HUES6 (cell line): ENCODE measurements around the gene NUAK1.

ENCODE experiments used
- H3K27ac ChIP-seq: 2 replicates; pipeline ENCODE4 v1.7.0; 2013; ENCODE audit warnings: low read depth, mild to moderate bottlenecking, low read length, inconsistent platforms
- H3K27me3 ChIP-seq: 2 replicates; pipeline ENCODE4 v1.6.1; 2013; ENCODE audit warnings: low read length; ENCODE audit not compliant: control insufficient read depth, insufficient read depth
- H3K36me3 ChIP-seq: 2 replicates; pipeline ENCODE4 v1.6.1; 2013; ENCODE audit warnings: low read length; ENCODE audit not compliant: control insufficient read depth, insufficient read depth
- H3K4me1 ChIP-seq: 2 replicates; pipeline ENCODE4 v1.6.1; 2013; ENCODE audit warnings: low read length; ENCODE audit not compliant: control insufficient read depth, insufficient read depth
- H3K4me3 ChIP-seq: 2 replicates; pipeline ENCODE4 v1.5.1; 2013; ENCODE audit warnings: low read depth, low read length
- H3K9ac ChIP-seq: one replicate; pipeline ENCODE4 v1.6.1; 2013; ENCODE audit warnings: mild to moderate bottlenecking, low read length
- H3K9me3 ChIP-seq: 2 replicates; pipeline ENCODE4 v1.6.1; 2013; ENCODE audit warnings: low read depth, low read length; ENCODE audit not compliant: control insufficient read depth, insufficient read depth

Gene NUAK1

DNA sequence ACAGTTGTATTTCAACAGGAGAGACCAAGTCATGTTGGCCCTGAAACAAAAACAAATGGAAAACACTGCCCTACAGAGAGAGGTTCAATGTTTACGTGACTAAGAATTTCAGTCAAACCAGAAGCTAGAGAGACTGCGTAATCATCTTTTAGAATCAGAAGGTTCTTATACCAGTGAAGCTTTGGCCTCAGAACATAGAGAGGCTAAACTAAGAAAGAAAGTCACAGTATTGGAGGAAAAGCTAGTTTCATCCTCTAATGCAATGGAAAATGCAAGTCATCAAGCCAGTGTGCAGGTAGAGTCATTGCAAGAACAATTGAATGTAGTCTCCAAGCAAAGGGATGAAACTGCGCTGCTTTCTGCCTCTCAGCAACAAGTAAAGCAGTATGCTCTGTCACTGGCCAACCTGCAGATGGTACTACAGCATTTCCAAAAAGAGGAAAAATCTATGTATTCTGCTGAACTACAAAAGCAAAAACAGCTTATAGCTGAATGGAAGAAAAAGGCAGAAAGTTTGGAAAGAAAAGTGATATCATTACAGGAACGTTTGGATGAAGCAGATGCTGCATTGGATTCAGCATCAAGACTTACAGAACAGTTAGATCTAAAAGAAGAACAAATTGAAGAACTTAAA is 32.5 kb upstream of the NUAK1 start:
- Histone ChIP-seq H3K4me1 (no peaks in the 10 kb centered on the region), H3K27me3 (no peaks in the 10 kb centered on the region), H3K4me3 (no peak overlapping the region), H3K36me3 (no peaks in the 10 kb centered on the region), H3K27ac (no peak overlapping the region), H3K9ac (no peak overlapping the region), H3K9me3 (no peaks in the 10 kb centered on the region)

DNA sequence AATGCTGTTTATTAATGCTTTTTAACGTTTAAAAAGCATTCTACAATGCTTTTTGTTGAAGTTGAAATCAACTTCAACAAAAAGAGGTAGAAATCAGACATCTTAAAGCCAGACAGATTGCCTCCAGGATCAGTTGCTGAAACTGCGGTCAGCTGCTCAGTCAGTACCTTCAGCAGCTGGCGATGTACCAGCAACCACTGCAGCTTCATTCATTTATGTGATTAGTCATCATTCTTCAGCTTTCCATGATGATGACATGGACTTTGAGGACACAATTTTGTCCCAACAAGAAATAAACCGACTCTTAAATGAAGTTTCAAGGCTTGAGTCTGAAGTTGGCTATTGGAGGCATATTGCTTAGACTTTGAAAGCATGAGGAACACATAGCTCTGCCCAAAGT is 31.5 kb upstream of the NUAK1 start:
- Histone ChIP-seq H3K4me3 (no peak overlapping the region), H3K4me1 (no peaks in the 10 kb centered on the region), H3K9ac (no peak overlapping the region), H3K36me3 (no peaks in the 10 kb centered on the region), H3K27me3 (no peaks in the 10 kb centered on the region), H3K9me3 (no peaks in the 10 kb centered on the region), H3K27ac (no peak overlapping the region)

DNA sequence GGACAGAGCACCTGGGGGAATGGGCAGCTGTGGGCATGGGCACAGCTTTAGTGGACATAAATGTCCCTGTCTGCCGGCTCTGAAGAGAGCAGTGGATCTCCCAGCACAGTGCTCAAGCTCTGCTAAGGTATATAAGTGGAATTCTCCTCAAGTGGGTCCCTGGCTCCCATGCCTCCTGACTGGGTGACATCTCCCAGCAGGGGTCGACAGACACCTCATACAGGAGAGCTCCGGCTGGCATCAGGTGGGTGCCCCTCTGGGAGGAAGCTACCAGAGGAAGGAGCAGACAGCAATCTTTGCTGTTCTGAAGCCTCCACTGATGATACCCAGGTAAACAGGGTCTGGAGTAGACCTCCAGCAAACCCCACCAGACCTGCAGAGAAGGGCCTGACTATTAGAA is 25.0 kb upstream of the NUAK1 start:
- Histone ChIP-seq H3K4me1 (no peaks in the 10 kb centered on the region), H3K27ac (no peak overlapping the region), H3K4me3 (no peak overlapping the region), H3K27me3 (no peaks in the 10 kb centered on the region), H3K36me3 (no peaks in the 10 kb centered on the region), H3K9me3 (peaks cover 8% of the 10 kb centered on the region; the same call in 1 of the 2 replicates), H3K9ac (no peak overlapping the region)

DNA sequence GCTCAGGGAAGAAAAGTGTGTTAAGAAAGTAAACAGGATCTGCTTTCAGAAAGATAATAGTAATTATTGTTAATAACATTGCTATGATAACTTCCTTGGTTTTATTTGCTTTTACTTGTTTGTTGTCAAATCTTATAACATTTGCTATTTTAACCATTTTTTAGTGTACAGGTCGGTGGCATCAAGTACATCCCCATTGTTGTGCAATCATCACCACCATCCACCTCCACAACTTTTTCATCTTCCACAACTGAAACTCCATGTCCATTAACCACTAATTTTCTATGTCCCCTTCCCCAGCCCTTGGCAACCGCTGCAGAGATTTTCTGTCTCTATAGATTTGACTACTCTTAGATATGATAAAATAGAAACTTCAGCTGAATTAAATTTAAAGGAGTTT is 22.7 kb upstream of the NUAK1 start:
- no peak overlapping the region for H3K4me3 ChIP-seq
- H3K4me1 ChIP-seq = no peaks in the 10 kb centered on the region
- no peak overlapping the region for H3K9ac ChIP-seq
- H3K27me3 ChIP-seq = no peaks in the 10 kb centered on the region
- H3K36me3 ChIP-seq = no peaks in the 10 kb centered on the region
- H3K9me3 ChIP-seq = peaks cover 8% of the 10 kb centered on the region; the same call in 1 of the 2 replicates
- H3K27ac ChIP-seq = no peak overlapping the region

DNA sequence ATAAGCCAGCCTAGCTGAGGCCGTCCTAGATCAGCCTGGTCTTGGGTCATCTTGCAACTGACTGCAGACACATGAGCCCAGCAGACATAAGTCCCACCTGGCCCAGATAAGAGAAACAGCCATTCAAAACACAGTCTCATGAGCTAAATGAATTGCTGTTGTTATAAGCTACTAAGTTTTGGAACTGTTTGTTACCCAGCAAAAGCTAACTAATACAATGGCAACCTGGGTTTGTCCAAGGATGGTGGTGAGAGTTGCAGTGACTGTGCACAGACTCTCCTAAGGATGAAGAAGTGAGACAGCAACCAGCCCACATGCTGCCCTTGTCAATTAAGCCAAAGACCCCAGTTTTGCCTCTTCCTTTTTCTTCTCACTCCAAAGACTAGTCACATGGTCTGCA is 22.2 kb upstream of the NUAK1 start:
- H3K9me3 ChIP-seq = peaks cover 8% of the 10 kb centered on the region; the same call in 1 of the 2 replicates
- H3K36me3 ChIP-seq = no peaks in the 10 kb centered on the region
- no peak overlapping the region for H3K4me3 ChIP-seq
- no peak overlapping the region for H3K9ac ChIP-seq
- H3K27ac ChIP-seq = no peak overlapping the region
- no peaks in the 10 kb centered on the region for H3K27me3 ChIP-seq
- no peaks in the 10 kb centered on the region for H3K4me1 ChIP-seq

DNA sequence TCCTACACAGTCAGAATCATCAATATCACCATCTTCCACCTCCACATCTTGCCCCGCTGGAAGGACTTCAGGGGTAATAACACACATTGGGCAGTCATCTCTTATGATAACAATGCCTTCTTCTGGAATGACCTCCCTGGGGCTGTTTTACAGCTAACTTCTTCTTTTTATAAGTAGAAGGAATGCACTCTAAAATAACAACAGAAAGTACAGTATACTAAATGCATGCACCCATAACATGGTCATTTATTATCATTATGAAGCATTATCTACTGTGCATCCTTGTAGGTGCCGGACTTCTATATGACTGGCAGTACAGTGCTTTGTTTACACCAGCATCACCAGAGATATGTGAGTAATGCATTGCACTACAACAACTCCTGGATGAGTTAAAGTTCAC is 19.0 kb upstream of the NUAK1 start:
- no peak overlapping the region for H3K4me3 ChIP-seq
- H3K9me3 ChIP-seq = peaks cover 8% of the 10 kb centered on the region; the same call in 1 of the 2 replicates
- no peaks in the 10 kb centered on the region for H3K27me3 ChIP-seq
- H3K27ac ChIP-seq = no peak overlapping the region
- H3K4me1 ChIP-seq = peaks cover 4% of the 10 kb centered on the region
- no peak overlapping the region for H3K9ac ChIP-seq
- no peaks in the 10 kb centered on the region for H3K36me3 ChIP-seq

DNA sequence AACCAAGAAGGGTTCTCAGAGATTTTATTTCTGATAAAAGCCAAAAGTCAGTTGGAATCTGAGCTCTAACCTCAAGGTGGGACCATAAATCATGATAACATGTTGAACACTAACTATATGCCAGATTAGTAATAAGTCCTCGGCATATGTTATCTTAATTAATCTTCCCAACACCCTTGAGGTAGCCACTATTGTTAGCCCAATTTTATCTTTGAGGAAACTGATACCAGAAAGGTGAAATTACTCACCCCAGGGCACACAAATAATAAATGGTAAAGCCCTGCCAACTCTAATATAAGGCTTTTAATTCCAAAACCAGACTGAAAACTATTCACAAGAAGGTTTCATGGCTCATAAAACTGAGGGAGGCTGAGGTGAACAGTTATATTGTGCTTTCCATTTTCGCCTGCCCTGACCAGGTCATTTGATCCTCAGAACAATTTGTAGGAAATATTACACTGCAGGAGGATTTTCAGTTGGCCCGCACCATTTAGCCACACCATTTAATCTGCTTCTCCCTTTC is 16.1 kb upstream of the NUAK1 start:
- no peak overlapping the region for H3K9ac ChIP-seq
- no peaks in the 10 kb centered on the region for H3K9me3 ChIP-seq
- H3K27me3 ChIP-seq = no peaks in the 10 kb centered on the region
- H3K36me3 ChIP-seq = no peaks in the 10 kb centered on the region
- no peak overlapping the region for H3K27ac ChIP-seq
- H3K4me3 ChIP-seq = no peak overlapping the region
- peaks cover 4% of the 10 kb centered on the region for H3K4me1 ChIP-seq

DNA sequence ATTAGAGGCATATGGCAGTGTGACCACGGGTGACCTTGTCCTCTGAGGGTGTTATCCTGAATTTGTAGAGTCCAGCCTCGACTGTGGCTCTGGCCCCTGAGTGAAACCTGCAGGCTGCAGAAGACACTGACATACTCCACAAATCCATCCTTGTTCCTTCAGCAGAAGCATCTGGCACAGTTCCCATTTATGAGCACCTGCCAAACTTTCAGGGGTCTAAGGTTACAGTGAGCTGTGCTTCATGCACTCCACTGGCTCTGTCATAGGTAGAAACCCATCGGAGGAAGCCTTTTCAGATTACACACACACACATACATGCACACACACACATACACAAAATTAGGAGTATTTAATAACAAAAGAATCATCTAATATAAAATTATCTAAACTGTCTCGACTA is 13.6 kb upstream of the NUAK1 start:
- no peaks in the 10 kb centered on the region for H3K36me3 ChIP-seq
- no peak overlapping the region for H3K9ac ChIP-seq
- no peak overlapping the region for H3K27ac ChIP-seq
- no peak overlapping the region for H3K4me3 ChIP-seq
- H3K27me3 ChIP-seq = no peaks in the 10 kb centered on the region
- H3K4me1 ChIP-seq = peaks cover 4% of the 10 kb centered on the region
- H3K9me3 ChIP-seq = no peaks in the 10 kb centered on the region

DNA sequence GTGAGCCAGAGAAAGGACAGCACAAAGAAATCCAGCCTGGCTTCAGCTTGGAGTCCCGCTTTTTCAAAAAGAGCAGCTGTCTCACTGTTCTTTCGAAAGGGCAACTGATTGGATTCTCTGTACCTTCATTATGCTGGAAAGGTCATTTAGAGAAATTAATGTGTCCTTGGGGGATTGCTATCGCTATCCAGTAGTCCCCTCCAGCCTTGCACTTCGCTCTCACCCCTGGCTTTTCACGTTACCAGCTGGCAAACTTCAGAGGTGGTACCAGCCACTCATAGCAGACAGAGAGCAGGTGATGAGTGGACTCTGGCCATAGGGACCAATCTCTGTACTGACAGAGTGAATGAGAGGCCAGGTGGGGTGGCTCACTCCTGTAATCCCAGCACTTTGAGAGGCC is 11.8 kb upstream of the NUAK1 start:
- Histone ChIP-seq H3K4me1 (peaks cover 10% of the 10 kb centered on the region), H3K27ac (no peak overlapping the region), H3K9ac (no peak overlapping the region), H3K9me3 (no peaks in the 10 kb centered on the region), H3K36me3 (no peaks in the 10 kb centered on the region), H3K27me3 (no peaks in the 10 kb centered on the region), H3K4me3 (no peak overlapping the region)

DNA sequence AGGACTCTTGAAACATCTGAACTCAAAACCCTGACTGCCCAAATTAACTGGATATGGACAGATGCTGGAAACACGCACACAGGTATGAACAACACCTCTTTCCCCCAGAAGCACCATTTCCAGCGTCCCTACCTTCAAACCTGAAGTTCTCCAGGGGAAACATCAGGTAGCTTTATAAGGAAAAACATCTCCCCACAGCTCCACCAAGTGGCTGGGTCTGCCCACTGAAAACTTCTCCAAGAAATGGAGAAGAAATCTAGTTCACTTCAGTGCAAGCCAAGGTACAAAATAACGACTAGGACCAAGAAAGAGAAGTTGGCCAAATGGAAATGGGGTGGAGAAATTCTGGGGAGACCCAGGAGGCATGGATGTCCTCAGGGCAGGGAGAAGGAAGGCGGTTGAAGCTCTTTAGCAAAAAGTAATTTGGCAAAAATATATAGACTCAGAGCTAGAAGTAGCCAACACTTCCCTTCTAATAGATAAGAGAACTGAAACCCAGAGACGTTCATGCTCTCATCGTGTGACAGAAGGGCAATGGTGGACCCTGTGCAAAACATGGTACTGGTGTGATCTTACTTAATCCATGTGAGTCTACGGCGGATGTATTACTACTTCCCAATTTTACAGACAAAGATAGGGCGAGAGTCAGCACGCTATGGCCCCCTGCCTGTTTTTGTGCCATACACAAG is 10.5 kb upstream of the NUAK1 start:
- Histone ChIP-seq H3K9me3 (no peaks in the 10 kb centered on the region), H3K4me3 (no peak overlapping the region), H3K9ac (no peak overlapping the region), H3K36me3 (no peaks in the 10 kb centered on the region), H3K27me3 (no peaks in the 10 kb centered on the region), H3K4me1 (peaks cover 22% of the 10 kb centered on the region), H3K27ac (no peak overlapping the region)

DNA sequence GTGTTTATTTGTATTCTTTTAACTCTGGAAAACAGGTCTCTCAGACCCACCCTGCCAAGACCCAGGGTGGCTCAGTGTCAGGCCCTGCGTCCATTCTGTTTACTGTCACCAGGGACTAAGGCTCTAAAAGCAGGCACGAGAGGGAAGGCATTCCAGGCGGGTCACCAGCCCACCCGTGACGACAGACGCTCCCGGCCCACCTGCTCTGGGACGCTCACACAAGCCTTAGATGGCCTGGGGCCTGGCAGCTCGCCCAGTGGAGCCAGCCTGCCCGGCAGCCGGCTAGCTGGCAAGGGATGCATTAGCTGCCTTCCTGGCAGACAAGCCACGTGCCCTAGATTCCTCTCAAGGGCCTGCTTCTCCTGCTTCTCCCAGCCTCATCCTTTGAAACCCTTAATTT is 9.2 kb upstream of the NUAK1 start:
- Histone ChIP-seq H3K4me3 (no peak overlapping the region), H3K4me1 (peaks cover 28% of the 10 kb centered on the region), H3K27ac (no peak overlapping the region), H3K9me3 (no peaks in the 10 kb centered on the region), H3K27me3 (no peaks in the 10 kb centered on the region), H3K9ac (no peak overlapping the region), H3K36me3 (no peaks in the 10 kb centered on the region)
